Endothelial cell of umbilical vein (primary cell): Measurements from ENCODE around the gene MAP2K7. TPM values are rescaled to one million over a fixed set of nuclear protein-coding genes. Genes with fewer than 3 reads are reported as not detected.

Experiments
- BruUV-seq: library from RNA; stranded (reverse); fragments of 400-500 nt; replicated peaks from 2 replicates; lab custom pipeline; 2021; lab: Mats Ljungman, UMichigan
- CTCF ChIA-PET: fragments of 300-600, 350-600 bp; sonication (Branson Sonifier 250); formaldehyde crosslinking; loops from one replicate; lab custom pipeline; 2021; ENCODE audit warnings: antibody characterized with exemption, inconsistent platforms; lab: Charles Lee
- POLR2A ChIA-PET: fragments of 300-600, 350-600 bp; sonication (Branson Sonifier 250); formaldehyde crosslinking; loops from one replicate; lab custom pipeline; 2021; ENCODE audit warnings: antibody characterized with exemption, inconsistent platforms; lab: Charles Lee
- DNase-seq: peaks from one replicate; pipeline ENCODE4 v3.0.0-alpha.2; 2011; ENCODE audit warnings: low read depth, low spot score
- FAIRE-seq: peaks from 2 replicates; lab custom pipeline; 2011; peaks lifted over from hg19 to GRCh38; lab: Jason Lieb, UNC
- H2AFZ ChIP-seq: 2 replicates; pipeline ENCODE4 v1.6.0; 2012; ENCODE audit warnings: low read depth, low read length, control low read depth, inconsistent platforms
- H3K27ac ChIP-seq: 2 replicates; pipeline ENCODE4 v1.5.1; 2011; ENCODE audit warnings: low read depth, mild to moderate bottlenecking, control low read depth, low read length, moderate library complexity; ENCODE audit not compliant: insufficient read depth
- H3K27me3 ChIP-seq, 2 experiments: 2 replicates each; pipeline versions ENCODE4 v1.6.0 to v1.6.1; 2011; ENCODE audit warnings: low read length in 2 of 2, mixed read lengths in 1 of 2; ENCODE audit not compliant: control insufficient read depth in 2 of 2, insufficient read depth in 2 of 2
- H3K36me3 ChIP-seq, 2 experiments: 2 replicates in 1 of 2; 3 replicates in 1 of 2; pipeline ENCODE4 v1.5.1; 2011; ENCODE audit warnings: low read length in 2 of 2, mild to moderate bottlenecking in 1 of 2, moderate library complexity in 1 of 2; ENCODE audit not compliant: control insufficient read depth in 2 of 2, insufficient read depth in 2 of 2; ENCODE audit errors: extremely low read depth in 1 of 2
- H3K4me1 ChIP-seq: 3 replicates; pipeline ENCODE4 v1.5.1; 2011; ENCODE audit warnings: mild to moderate bottlenecking, low read length; ENCODE audit not compliant: control insufficient read depth, insufficient read depth; ENCODE audit errors: extremely low read depth
- H3K4me2 ChIP-seq: 2 replicates; pipeline ENCODE4 v1.6.1; 2011; ENCODE audit warnings: low read length, control low read depth, mixed read lengths; ENCODE audit not compliant: insufficient read depth
- H3K4me3 ChIP-seq, 3 experiments: fragments of 200-600 bp in 1 of 3; sonication (generic), shearing (Covaris generic) in 1 of 3; replicated peaks in 1 of 3; 2 replicates each; pipeline ENCODE4 v1.5.1; 2011 to 2016; ENCODE audit warnings: control low read depth in 3 of 3, low read length in 3 of 3, mild to moderate bottlenecking in 2 of 3, inconsistent platforms in 1 of 3, low read depth in 1 of 3, moderate library complexity in 1 of 3; ENCODE audit not compliant: insufficient read depth in 1 of 3
- H3K79me2 ChIP-seq: 2 replicates; pipeline ENCODE4 v1.6.0; 2012; ENCODE audit warnings: low read length, inconsistent platforms; ENCODE audit not compliant: control insufficient read depth, insufficient read depth
- H3K9ac ChIP-seq: replicated peaks from 2 replicates; pipeline ENCODE3; 2011; ENCODE audit warnings: low read length, control low read depth; ENCODE audit not compliant: insufficient read depth; ENCODE audit errors: extremely low read depth
- H3K9me1 ChIP-seq: replicated peaks from 3 replicates; pipeline ENCODE4 v1.6.0; 2011; ENCODE audit warnings: mild to moderate bottlenecking, low read length; ENCODE audit not compliant: control insufficient read depth, insufficient read depth; ENCODE audit errors: extremely low read depth
- H3K9me3 ChIP-seq: replicated peaks from 2 replicates; pipeline ENCODE4 v1.5.1; 2012; ENCODE audit warnings: low read length, inconsistent platforms; ENCODE audit not compliant: control insufficient read depth, insufficient read depth
- H4K20me1 ChIP-seq: replicated peaks from 2 replicates; pipeline ENCODE3; 2011; ENCODE audit warnings: mild to moderate bottlenecking, low read length; ENCODE audit not compliant: control insufficient read depth, insufficient read depth; ENCODE audit errors: extremely low read depth
- CTCF ChIP-seq, 2 donors: IDR thresholded peaks; 1 replicate in 1 of 2; 2 replicates in 1 of 2; pipeline ENCODE4 v1.5.1; 2011; ENCODE audit warnings: low read length in 2 of 2, mild to moderate bottlenecking in 2 of 2, moderate library complexity in 2 of 2, control low read depth in 1 of 2, inconsistent platforms in 1 of 2, low read depth in 1 of 2; ENCODE audit not compliant: insufficient read depth in 1 of 2; ENCODE audit errors: extremely low read depth in 1 of 2
- FOS ChIP-seq: IDR thresholded peaks from 2 replicates; pipeline ENCODE4 v1.6.1; 2011; ENCODE audit warnings: mild to moderate bottlenecking, low read length, moderate library complexity, borderline replicate concordance; ENCODE audit not compliant: insufficient read depth
- GATA2 ChIP-seq: IDR thresholded peaks from 2 replicates; pipeline ENCODE4 v1.7.0; 2011; ENCODE audit warnings: low read depth, mild to moderate bottlenecking, moderate library complexity, mixed read lengths, low read length; ENCODE audit not compliant: insufficient read length, insufficient read depth
- MAX ChIP-seq: IDR thresholded peaks from 2 replicates; pipeline ENCODE4 v1.6.1; 2011; ENCODE audit not compliant: insufficient read depth, insufficient read length
- MYC ChIP-seq: IDR thresholded peaks from one replicate; pipeline ENCODE4 v1.6.1; 2011; ENCODE audit warnings: mild to moderate bottlenecking, low read depth, low read length
- POLR2A ChIP-seq: IDR thresholded peaks from 2 replicates; pipeline ENCODE4 v1.6.1; 2012; ENCODE audit warnings: low read depth, mild to moderate bottlenecking, control low read depth, low read length
- POLR2AphosphoS5 ChIP-seq: IDR thresholded peaks from 2 replicates; pipeline ENCODE4 v1.6.1; 2012; ENCODE audit warnings: low read depth, mild to moderate bottlenecking, control low read depth, low read length, moderate library complexity; ENCODE audit not compliant: insufficient read depth
- dilution Hi-C: fragments of 300-500 bp; cut with MboI; formaldehyde crosslinking; loops from one replicate; pipeline ENCODE4 v1.15.0; 2019; ENCODE audit warnings: low sequenced_read_pairs; ENCODE audit not compliant: extremely low pct_ligation_motif_present
- intact Hi-C: fragments of 100-400 bp; cut with micrococcal nuclease; formaldehyde crosslinking; loops from one replicate; pipeline ENCODE4 v1.10.0; 2022
- polyA plus RNA-seq, 4 experiments: library from polyadenylated mRNA; depleted of rRNA in 3 of 4; stranded (reverse) in 3 of 4; unstranded in 1 of 4; fragments of >200 nt; gene quantifications; 2 replicates each; pipeline versions ENCODE4 v1.2.1 to v1.2.3, GENCODE V29; 2011 to 2012; ENCODE audit warnings: missing spikeins in 1 of 4
- total RNA-seq: library from RNA; stranded (reverse); gene quantifications from 2 replicates; pipeline ENCODE4 v1.2.3, GENCODE V29; 2021

MAP2K7 gene
- total and polyA plus RNA-seq, 2 donors (not counting 3 experiments of a cell fraction or from before 2014, with no cell fraction given), result 13.8 to 36.0 TPM

- Histone ChIP-seq H3K79me2 (no peaks in the 10 kb centered on the region), H3K27ac (no peak overlapping the region), H3K4me3 (no peak overlapping the region), H3K4me2 (no peak overlapping the region), H2AFZ (no peak overlapping the region), H4K20me1 (no peaks in the 10 kb centered on the region), H3K9me3 (no peaks in the 10 kb centered on the region), H3K9ac (no peak overlapping the region), H3K9me1 (no peaks in the 10 kb centered on the region), H3K27me3 (no peaks in the 10 kb centered on the region), H3K36me3 (peaks cover 7 to 45% of the 10 kb centered on the region in 2 experiments), H3K4me1 (peaks cover 17% of the 10 kb centered on the region)
- no TSS peak for BruUV-seq
- no peak for FAIRE-seq
- dilution Hi-C loops (no loop called here), intact Hi-C loops (no loop called here)
- CTCF ChIA-PET, result interaction anchor here (1.6 to 3.9 kb wide), 3 partner anchors 10 to 62 kb away, joined by 7 to 41 read pairs (median 11); partner anchors contain the start of genes SNAPC2 and TIMM44
- TF ChIP-seq MYC (no peak), MAX (no peak), POLR2A (no peak), POLR2AphosphoS5 (no peak), CTCF (IDR thresholded peaks at IDR 0.05; ENCODE audit: extremely low read depth in 1 of 2, insufficient read depth in 1 of 2, low read depth in 1 of 2, low read length in 2 of 2) (no peak), GATA2 (no peak), FOS (no peak)
- POLR2A ChIA-PET, result interaction anchor here (1.6 kb wide), 1 partner anchor 13 kb away, joined by 11 read pairs; the partner anchor contains the start of gene TIMM44
- DNase-seq, result no peak
Observed at GRCh38 chr19:7930765-7931164, 27.1 kb downstream of the MAP2K7 start.
